ENCODE results near the gene BPIFB6. TPM values are rescaled to one million over a fixed set of nuclear protein-coding genes. Genes with fewer than 3 reads are reported as not detected.

BPIFB6 gene
- total and polyA plus RNA-seq, 7 donors, result not detected

DNA sequence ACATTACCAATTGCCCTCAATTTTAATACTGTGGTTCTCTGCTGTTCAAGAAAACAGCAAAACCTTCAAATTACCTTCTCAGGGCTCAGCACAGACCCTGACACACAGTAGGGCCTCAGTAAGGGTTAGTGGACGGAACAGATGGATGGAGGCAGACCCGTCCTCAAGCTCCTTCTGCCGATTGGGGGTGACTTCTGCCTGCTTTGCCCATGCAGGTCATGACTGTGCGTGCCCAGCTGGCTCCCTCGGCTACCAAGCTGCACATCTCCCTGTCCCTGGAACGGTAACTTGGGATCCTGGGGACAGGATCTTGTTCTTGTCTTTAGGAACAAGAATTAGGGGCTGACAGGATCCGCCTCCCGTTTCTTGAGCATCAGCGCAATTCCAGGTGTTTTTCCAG, 38.2 kb downstream of the BPIFB6 start:
- H3K27me3 ChIP-seq, result no peaks in the 10 kb centered on the region
- H3K36me3 ChIP-seq, result no peaks in the 10 kb centered on the region
- H3K9me3 ChIP-seq, result no peaks in the 10 kb centered on the region
- H3K4me1 ChIP-seq, result no peaks in the 10 kb centered on the region
- TF ChIP-seq POLR2A (IDR thresholded peaks at IDR 0.05), result no peak
- TF ChIP-seq CTCF (IDR thresholded peaks at IDR 0.05), result no peak
- no peak for TF ChIP-seq POLR2AphosphoS5 (IDR thresholded peaks at IDR 0.05)
- no peak for TF ChIP-seq EP300 (IDR thresholded peaks at IDR 0.05)
- no peak for DNase-seq
- no peak overlapping the region for H3K27ac ChIP-seq
- intact Hi-C loops (cut with DNase I), result no loop called here
- H3K4me3 ChIP-seq, result no peak overlapping the region
- WGBS, 2 donors, result 83 to 89% methylated on average over 9 of the region's 9 CpGs

GRCh38 chr20:33070111-33071053, 38.9 kb downstream of the BPIFB6 start:
- intact Hi-C loops (cut with DNase I), result no loop called here
- Histone ChIP-seq H3K4me3 (no peak overlapping the region), H3K27ac (no peak overlapping the region), H3K36me3 (no peaks in the 10 kb centered on the region), H3K4me1 (no peaks in the 10 kb centered on the region), H3K9me3 (no peaks in the 10 kb centered on the region), H3K27me3 (no peaks in the 10 kb centered on the region)
- TF ChIP-seq CTCF (IDR thresholded peaks at IDR 0.05) (no peak), EP300 (IDR thresholded peaks at IDR 0.05) (no peak), POLR2AphosphoS5 (IDR thresholded peaks at IDR 0.05) (no peak), POLR2A (IDR thresholded peaks at IDR 0.05) (no peak)
- no peak for DNase-seq
- 73 to 80% methylated on average over 19 of the region's 19 CpGs for WGBS, 2 donors

- Histone ChIP-seq H3K27ac (no peak overlapping the region), H3K9me3 (no peaks in the 10 kb centered on the region), H3K36me3 (no peaks in the 10 kb centered on the region), H3K27me3 (peaks cover 0 to 4% (median 0%) of the 10 kb centered on the region in 3 donors), H3K4me1 (no peaks in the 10 kb centered on the region), H3K4me3 (no peak overlapping the region)
- DNase-seq, result no peak
- TF ChIP-seq CTCF (IDR thresholded peaks at IDR 0.05), result no peak
- no peak for TF ChIP-seq EP300 (IDR thresholded peaks at IDR 0.05)
- TF ChIP-seq POLR2A (IDR thresholded peaks at IDR 0.05), result no peak
- TF ChIP-seq POLR2AphosphoS5 (IDR thresholded peaks at IDR 0.05), result no peak
- WGBS, 2 donors, result 79 to 87% methylated on average over 5 of the region's 5 CpGs
- intact Hi-C loops (cut with DNase I), result no loop called here
These were observed 39.8 kb downstream of the BPIFB6 start for GRCh38 chr20:33071198-33071597.

- DNase-seq, result no peak
- TF ChIP-seq CTCF (IDR thresholded peaks at IDR 0.05) (no peak), POLR2AphosphoS5 (IDR thresholded peaks at IDR 0.05) (no peak), POLR2A (IDR thresholded peaks at IDR 0.05) (no peak)
- H3K9me3 ChIP-seq, result no peaks in the 10 kb centered on the region
- H3K27ac ChIP-seq, result no peak overlapping the region
- H3K27me3 ChIP-seq, result peaks cover 0 to 12% (median 0%) of the 10 kb centered on the region in 3 donors
- H3K36me3 ChIP-seq, result no peaks in the 10 kb centered on the region
- WGBS, 2 donors, result 81 to 90% methylated on average over 4 of the region's 4 CpGs
- intact Hi-C loops (cut with DNase I), result no loop called here
- no peaks in the 10 kb centered on the region for H3K4me1 ChIP-seq
- no peak overlapping the region for H3K4me3 ChIP-seq
These were observed 40.9 kb downstream of the BPIFB6 start for GRCh38 chr20:33072362-33072761.

All from sigmoid colon (tissue), 7 donors.